ENCODE results near the gene PAQR8.

DNA sequence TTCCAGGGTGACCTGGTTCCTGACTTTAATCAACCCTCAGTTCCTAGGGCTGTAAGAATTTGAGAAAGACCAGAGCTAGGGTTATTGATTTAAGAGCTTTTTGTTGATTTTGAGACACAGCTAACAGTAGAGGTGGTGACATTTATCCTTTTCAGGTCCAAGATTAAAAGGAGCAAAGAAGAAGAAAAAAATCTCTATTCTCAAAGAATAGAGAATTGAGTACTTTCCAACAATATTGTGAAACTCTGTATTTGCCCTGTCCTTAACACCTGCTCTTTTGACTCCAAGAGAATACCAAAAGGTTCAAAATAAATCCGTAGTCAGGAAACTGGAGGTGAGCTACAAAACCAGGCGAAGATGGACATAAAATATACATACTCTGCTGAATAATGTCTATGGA, 7.3 kb downstream of the PAQR8 start:
- TF ChIP-seq, protein P1, sequence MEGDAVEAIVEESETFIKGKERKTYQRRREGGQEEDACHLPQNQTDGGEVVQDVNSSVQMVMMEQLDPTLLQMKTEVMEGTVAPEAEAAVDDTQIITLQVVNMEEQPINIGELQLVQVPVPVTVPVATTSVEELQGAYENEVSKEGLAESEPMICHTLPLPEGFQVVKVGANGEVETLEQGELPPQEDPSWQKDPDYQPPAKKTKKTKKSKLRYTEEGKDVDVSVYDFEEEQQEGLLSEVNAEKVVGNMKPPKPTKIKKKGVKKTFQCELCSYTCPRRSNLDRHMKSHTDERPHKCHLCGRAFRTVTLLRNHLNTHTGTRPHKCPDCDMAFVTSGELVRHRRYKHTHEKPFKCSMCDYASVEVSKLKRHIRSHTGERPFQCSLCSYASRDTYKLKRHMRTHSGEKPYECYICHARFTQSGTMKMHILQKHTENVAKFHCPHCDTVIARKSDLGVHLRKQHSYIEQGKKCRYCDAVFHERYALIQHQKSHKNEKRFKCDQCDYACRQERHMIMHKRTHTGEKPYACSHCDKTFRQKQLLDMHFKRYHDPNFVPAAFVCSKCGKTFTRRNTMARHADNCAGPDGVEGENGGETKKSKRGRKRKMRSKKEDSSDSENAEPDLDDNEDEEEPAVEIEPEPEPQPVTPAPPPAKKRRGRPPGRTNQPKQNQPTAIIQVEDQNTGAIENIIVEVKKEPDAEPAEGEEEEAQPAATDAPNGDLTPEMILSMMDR (IDR thresholded peaks at IDR 0.05) = no peak
- TF ChIP-seq TEAD4 (IDR thresholded peaks at IDR 0.05; ENCODE audit: borderline replicate concordance, insufficient read depth) (no peak), CHD2 (IDR thresholded peaks at IDR 0.05; ENCODE audit: low read length, partially characterized antibody) (no peak), YY1 (IDR thresholded peaks at IDR 0.05; ENCODE audit: low read depth) (no peak), TCF12 (IDR thresholded peaks at IDR 0.05) (no peak)
